B cell (primary cell): Measurements from ENCODE around the gene ZSCAN10.
"Not testable (repeated sequence)": the region's sequence is repeated elsewhere in the genome, so short reads cannot be mapped to it uniquely, and the experiment has no call there.

ENCODE experiments used
- CTCF ChIP-seq: fragments of 200-600 bp; IDR thresholded peaks from one replicate; pipeline ENCODE4 v1.8.0; 2022; ENCODE audit warnings: antibody characterized with exemption, mild to moderate bottlenecking
- EZH2 ChIP-seq: IDR thresholded peaks from 2 replicates; pipeline ENCODE4 v1.6.1; 2012; ENCODE audit warnings: borderline replicate concordance, low read depth, mild to moderate bottlenecking, moderate library complexity, low read length; ENCODE audit not compliant: insufficient read depth, poor library complexity, severe bottlenecking

GRCh38 chr16:3081957-3082356 lies 17.1 kb downstream of the ZSCAN10 start:
- TF ChIP-seq CTCF, EZH2: not testable (repeated sequence)
